ENCODE data around the gene RFNG.

Gene RFNG

GRCh38 chr17:82001571-82002056 is 50.0 kb downstream of the RFNG start:
- H3K27ac ChIP-seq: no peak overlapping the region
- no peak for DNase-seq
- no peaks in the 10 kb centered on the region for H3K36me3 ChIP-seq (replicated peaks)
- no peaks in the 10 kb centered on the region for H3K27me3 ChIP-seq (replicated peaks)
- in situ Hi-C loops (cut with HindIII; ENCODE audit: low pct_ligation_motif_present, low sequenced_read_pairs): no loop called here
- no peak overlapping the region for H3K4me3 ChIP-seq (ENCODE audit: low read depth, low read length)
- TF ChIP-seq, protein P1, sequence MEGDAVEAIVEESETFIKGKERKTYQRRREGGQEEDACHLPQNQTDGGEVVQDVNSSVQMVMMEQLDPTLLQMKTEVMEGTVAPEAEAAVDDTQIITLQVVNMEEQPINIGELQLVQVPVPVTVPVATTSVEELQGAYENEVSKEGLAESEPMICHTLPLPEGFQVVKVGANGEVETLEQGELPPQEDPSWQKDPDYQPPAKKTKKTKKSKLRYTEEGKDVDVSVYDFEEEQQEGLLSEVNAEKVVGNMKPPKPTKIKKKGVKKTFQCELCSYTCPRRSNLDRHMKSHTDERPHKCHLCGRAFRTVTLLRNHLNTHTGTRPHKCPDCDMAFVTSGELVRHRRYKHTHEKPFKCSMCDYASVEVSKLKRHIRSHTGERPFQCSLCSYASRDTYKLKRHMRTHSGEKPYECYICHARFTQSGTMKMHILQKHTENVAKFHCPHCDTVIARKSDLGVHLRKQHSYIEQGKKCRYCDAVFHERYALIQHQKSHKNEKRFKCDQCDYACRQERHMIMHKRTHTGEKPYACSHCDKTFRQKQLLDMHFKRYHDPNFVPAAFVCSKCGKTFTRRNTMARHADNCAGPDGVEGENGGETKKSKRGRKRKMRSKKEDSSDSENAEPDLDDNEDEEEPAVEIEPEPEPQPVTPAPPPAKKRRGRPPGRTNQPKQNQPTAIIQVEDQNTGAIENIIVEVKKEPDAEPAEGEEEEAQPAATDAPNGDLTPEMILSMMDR (IDR thresholded peaks at IDR 0.05; ENCODE audit: low read depth, low read length, missing control alignments): no peak

DNA sequence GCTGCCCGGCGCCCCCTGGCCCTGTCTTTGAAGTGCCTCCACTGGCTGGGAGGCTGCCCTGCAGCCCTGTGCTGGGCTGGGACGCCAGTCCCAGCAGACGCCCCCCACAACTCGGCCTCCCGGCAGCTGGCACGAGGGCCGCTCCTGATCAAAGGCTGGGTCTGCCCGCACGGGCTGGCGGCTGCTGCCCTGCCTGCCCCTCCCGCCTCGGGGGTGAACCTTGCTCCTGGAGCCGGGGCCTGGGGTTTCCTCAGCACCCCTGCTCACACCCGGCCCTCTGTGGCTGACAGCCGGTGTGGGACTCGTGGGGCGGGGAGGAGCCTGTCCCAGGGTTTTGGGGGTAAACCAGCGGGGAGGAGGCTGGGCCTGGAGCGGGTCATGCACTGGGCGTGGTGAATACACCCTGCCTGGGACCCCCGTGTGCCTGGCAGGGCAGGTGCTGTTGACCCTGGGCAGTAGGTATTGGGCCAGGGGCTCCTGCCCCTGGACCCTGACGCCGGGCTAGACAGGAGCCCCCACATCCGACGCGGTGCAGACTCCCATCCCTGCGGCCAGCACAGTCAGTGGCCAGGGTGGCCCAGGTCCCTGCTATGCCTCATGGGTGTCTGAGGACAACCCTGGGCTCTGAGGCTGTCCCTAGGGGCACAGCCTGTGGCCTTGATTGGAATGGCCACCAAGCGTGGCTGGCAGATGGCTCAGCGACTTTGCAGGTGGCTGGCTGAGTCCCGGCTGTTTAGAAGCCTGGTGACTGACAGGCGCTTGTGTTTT is 50.6 kb downstream of the RFNG start:
- no peak overlapping the region for H3K4me3 ChIP-seq (ENCODE audit: low read depth, low read length)
- TF ChIP-seq, protein P1 (IDR thresholded peaks at IDR 0.05; ENCODE audit: low read depth, low read length, missing control alignments): no peak
- H3K27ac ChIP-seq: no peak overlapping the region
- no peaks in the 10 kb centered on the region for H3K36me3 ChIP-seq (replicated peaks)
- H3K27me3 ChIP-seq (replicated peaks): no peaks in the 10 kb centered on the region
- in situ Hi-C loops (cut with HindIII; ENCODE audit: low pct_ligation_motif_present, low sequenced_read_pairs): no loop called here
- DNase-seq: no peak

- TF ChIP-seq, protein P1 (IDR thresholded peaks at IDR 0.05; ENCODE audit: low read depth, low read length, missing control alignments): no peak
- Histone ChIP-seq H3K36me3 (replicated peaks) (no peaks in the 10 kb centered on the region), H3K4me3 (ENCODE audit: low read depth, low read length) (no peak overlapping the region), H3K27ac (no peak overlapping the region), H3K27me3 (replicated peaks) (no peaks in the 10 kb centered on the region)
- DNase-seq: no peak
- in situ Hi-C loops (cut with HindIII; ENCODE audit: low pct_ligation_motif_present, low sequenced_read_pairs): no loop called here
Measured at GRCh38 chr17:81999976-82000802, 51.4 kb downstream of the RFNG start.

GRCh38 chr17:81999587-81999975 is 52.0 kb downstream of the RFNG start:
- Histone ChIP-seq H3K27me3 (replicated peaks) (no peaks in the 10 kb centered on the region), H3K36me3 (replicated peaks) (no peaks in the 10 kb centered on the region), H3K4me3 (ENCODE audit: low read depth, low read length) (no peak overlapping the region), H3K27ac (no peak overlapping the region)
- TF ChIP-seq, protein P1 (IDR thresholded peaks at IDR 0.05; ENCODE audit: low read depth, low read length, missing control alignments): no peak
- in situ Hi-C loops (cut with HindIII; ENCODE audit: low pct_ligation_motif_present, low sequenced_read_pairs): no loop called here
- DNase-seq: no peak

GRCh38 chr17:81998691-81999438 is 52.7 kb downstream of the RFNG start:
- H3K4me3 ChIP-seq (ENCODE audit: low read depth, low read length): no peak overlapping the region
- no peak overlapping the region for H3K27ac ChIP-seq
- no peak for DNase-seq
- H3K36me3 ChIP-seq (replicated peaks): no peaks in the 10 kb centered on the region
- H3K27me3 ChIP-seq (replicated peaks): no peaks in the 10 kb centered on the region
- TF ChIP-seq, protein P1 (IDR thresholded peaks at IDR 0.05; ENCODE audit: low read depth, low read length, missing control alignments): no peak
- in situ Hi-C loops (cut with HindIII; ENCODE audit: low pct_ligation_motif_present, low sequenced_read_pairs): no loop called here

Measured in brain microvascular endothelial cell (primary cell).